K562 (cell line): ENCODE data around the gene KLHL15. TPM values are rescaled to one million over a fixed set of nuclear protein-coding genes. Genes with fewer than 3 reads are reported as not detected.

Experiments
- ATAC-seq: fragments of 200-7000 bp; cut with Tn5 transposase; 3 replicates; pipeline ENCODE4 v1.9.1; 2020; ENCODE audit warnings: moderate library complexity
- BruUV-seq: library from RNA; stranded (reverse); fragments of 400-500 nt; replicated peaks from 2 replicates; lab custom pipeline; 2021; lab: Mats Ljungman, UMichigan
- CTCF ChIA-PET: fragments of 300-600 bp; formaldehyde crosslinking; extraction: SDS; loops from one replicate; lab custom pipeline; 2021; ENCODE audit warnings: low intra/inter-chr PET ratio; lab: Yijun Ruan, JAX
- POLR2A ChIA-PET: fragments of 300-600, 350-650 bp; sonication (Branson Sonifier 250); formaldehyde crosslinking; extraction: SDS; loops from one replicate; lab custom pipeline; 2021; ENCODE audit warnings: antibody characterized with exemption, inconsistent platforms; lab: Yijun Ruan, JAX
- DNase-seq, 4 experiments: peaks; one replicate each; pipeline versions ENCODE4 v3.0.0 to v3.0.0-alpha.2; 2011 to 2018; ENCODE audit warnings: low spot score in 3 of 4, mixed read lengths in 3 of 4; ENCODE audit errors: extremely low read depth in 1 of 4
- FAIRE-seq: peaks from 2 replicates; lab custom pipeline; 2011; peaks lifted over from hg19 to GRCh38; lab: Jason Lieb, UNC
- H2AFZ ChIP-seq: 2 replicates; pipeline ENCODE4 v1.6.0; 2011; ENCODE audit warnings: low read depth, low read length, control low read depth, inconsistent platforms
- H3K27ac ChIP-seq: fragments of 200-600 bp; 3 replicates; pipeline ENCODE4 v1.8.0; 2011; ENCODE audit warnings: low read depth, mild to moderate bottlenecking, control low read depth, inconsistent platforms, low read length, moderate library complexity, mixed read lengths; ENCODE audit errors: extremely low read depth
- H3K27me3 ChIP-seq, 2 experiments: fragments of 300-600 bp in 1 of 2; 2 replicates in 1 of 2; 3 replicates in 1 of 2; pipeline versions ENCODE4 v1.6.0 to v1.8.0; 2011; ENCODE audit warnings: inconsistent platforms in 2 of 2, low read length in 2 of 2, mild to moderate bottlenecking in 1 of 2, mixed read lengths in 1 of 2, moderate library complexity in 1 of 2; ENCODE audit not compliant: control insufficient read depth in 2 of 2, insufficient read depth in 2 of 2
- H3K36me3 ChIP-seq: fragments of 300-600 bp; 3 replicates; pipeline ENCODE4 v1.8.0; 2011; ENCODE audit warnings: mild to moderate bottlenecking, low read length, inconsistent platforms; ENCODE audit not compliant: control insufficient read depth, insufficient read depth
- H3K4me1 ChIP-seq, 2 experiments: fragments of 200-600 bp in 1 of 2; replicated peaks in 1 of 2; 2 replicates in 1 of 2; 3 replicates in 1 of 2; pipeline versions ENCODE4 v1.5.1 to v1.8.0; 2011; ENCODE audit warnings: inconsistent platforms in 2 of 2, low read length in 2 of 2, mild to moderate bottlenecking in 1 of 2, mixed read lengths in 1 of 2, moderate library complexity in 1 of 2; ENCODE audit not compliant: control insufficient read depth in 2 of 2, insufficient read depth in 2 of 2
- H3K4me2 ChIP-seq: 2 replicates; pipeline ENCODE4 v1.6.1; 2011; ENCODE audit warnings: low read length, control low read depth, inconsistent platforms, mixed read lengths; ENCODE audit not compliant: insufficient read depth
- H3K4me3 ChIP-seq: fragments of 200-600 bp; sonication (generic), shearing (Covaris generic); 2 replicates; pipeline ENCODE4 v1.5.1; 2016; ENCODE audit warnings: control low read depth, inconsistent platforms
- H3K79me2 ChIP-seq: fragments of 200-600 bp; 3 replicates; pipeline ENCODE4 v1.8.0; 2011; ENCODE audit warnings: low read length, inconsistent platforms; ENCODE audit not compliant: control insufficient read depth, insufficient read depth
- H3K9ac ChIP-seq, 2 experiments: 2 replicates each; pipeline versions ENCODE4 v1.6.0 to v1.6.1; 2011; ENCODE audit warnings: low read depth in 2 of 2, low read length in 2 of 2, control low read depth in 1 of 2, inconsistent platforms in 1 of 2, mild to moderate bottlenecking in 1 of 2, mixed read lengths in 1 of 2; ENCODE audit not compliant: insufficient read depth in 1 of 2
- H3K9me1 ChIP-seq: one replicate; pipeline ENCODE4 v1.6.0; 2011; ENCODE audit warnings: inconsistent platforms, mild to moderate bottlenecking, low read length, moderate library complexity; ENCODE audit not compliant: control insufficient read depth, insufficient read depth
- H3K9me3 ChIP-seq: replicated peaks from 2 replicates; pipeline ENCODE4 v1.5.1; 2011; ENCODE audit warnings: low read depth, low read length, inconsistent platforms; ENCODE audit not compliant: control insufficient read depth, insufficient read depth
- H4K20me1 ChIP-seq: replicated peaks from 2 replicates; pipeline ENCODE4 v1.6.1; 2011; ENCODE audit warnings: low read length, inconsistent platforms, mixed read lengths; ENCODE audit not compliant: control insufficient read depth, insufficient read depth
- BCL6 ChIP-seq: fragments of 250-450 bp; sonication (Bioruptor Pico); IDR thresholded peaks from 2 replicates; pipeline ENCODE4 v1.4.0; 2020
- FOXP1 ChIP-seq: sonication (generic); formaldehyde crosslinking; IDR thresholded peaks from 2 replicates; pipeline ENCODE4 v1.8.0; 2022; ENCODE audit warnings: mild to moderate bottlenecking, missing genetic modification reagents
- JUND ChIP-seq, 2 experiments: IDR thresholded peaks; 2 replicates in 1 of 2; 3 replicates in 1 of 2; pipeline ENCODE4 v1.6.1; 2011; ENCODE audit warnings: borderline replicate concordance in 2 of 2, low read depth in 2 of 2, low read length in 2 of 2, improper control_type of control experiment in 1 of 2, missing biosample characterization in 1 of 2, missing genetic modification characterization in 1 of 2, missing genetic modification reagents in 1 of 2
- NELFE ChIP-seq: IDR thresholded peaks from 2 replicates; pipeline ENCODE4 v1.6.1; 2011; ENCODE audit warnings: mild to moderate bottlenecking; ENCODE audit not compliant: insufficient read depth, insufficient read length
- NFATC3 ChIP-seq: fragments of 450-650 bp; IDR thresholded peaks from 2 replicates; pipeline ENCODE4 v1.6.1; 2017; ENCODE audit warnings: mild to moderate bottlenecking
- SAP30 ChIP-seq: fragments of 200-600 bp; sonication (generic); IDR thresholded peaks from 2 replicates; pipeline ENCODE4 v1.6.1; 2012; ENCODE audit warnings: borderline replicate concordance, low read depth, mild to moderate bottlenecking, moderate library complexity, low read length, control low read depth, inconsistent platforms; ENCODE audit not compliant: insufficient read depth, poor library complexity, severe bottlenecking
- SIN3A ChIP-seq, 2 experiments: fragments of 150-350 bp in 1 of 2; IDR thresholded peaks; 2 replicates each; pipeline ENCODE4 v1.6.1; 2011 to 2016; ENCODE audit warnings: borderline replicate concordance in 2 of 2, low read depth in 2 of 2, low read length in 2 of 2, mild to moderate bottlenecking in 2 of 2, moderate library complexity in 2 of 2; ENCODE audit not compliant: control insufficient read depth in 1 of 2
- TBL1XR1 ChIP-seq, 2 experiments: IDR thresholded peaks; 2 replicates each; pipeline ENCODE4 v1.6.1; 2012; ENCODE audit warnings: improper control_type of control experiment in 2 of 2, low read length in 2 of 2, mild to moderate bottlenecking in 1 of 2
- WHSC1 ChIP-seq: IDR thresholded peaks from one replicate; pipeline ENCODE4 v1.6.1; 2012; ENCODE audit warnings: low read length, control low read depth, inconsistent platforms
- WGBS: fragments of 100-300 bp; shearing (Covaris generic); methylation state at CpG from one replicate; pipeline ENCODE4 v1.1.6; 2016; ENCODE audit warnings: low coverage, mixed read lengths; ENCODE audit not compliant: insufficient coverage; ENCODE audit errors: missing lambda C conversion rate; 5-methylcytosine and 5-hydroxymethylcytosine counted together
- in situ Hi-C: fragments of 300-500 bp; cut with MboI; formaldehyde crosslinking; loops from 4 replicates; pipeline ENCODE4 v1.15.0; 2018; ENCODE audit warnings: inconsistent platforms, mixed read lengths
- intact Hi-C: fragments of 100-400 bp; cut with micrococcal nuclease; formaldehyde crosslinking; loops from 2 replicates; pipeline ENCODE4 v1.14.2; 2022
- polyA plus RNA-seq, 8 experiments: library from polyadenylated mRNA; depleted of rRNA in 4 of 8; stranded (reverse) in 5 of 8; unstranded in 3 of 8; fragments of >200 nt; fragmentation: Nextera tagmentation in 2 of 8; fragmentation: Illumina TruSeq in 1 of 8; extraction: Ambion mirVana in 2 of 8; extraction: Trizol in 1 of 8; gene quantifications; 2 replicates each; pipeline versions ENCODE4 v1.2.1 to v1.2.3, GENCODE V29; 2011 to 2014; ENCODE audit warnings: inconsistent platforms in 1 of 8, missing spikeins in 1 of 8
- total RNA-seq, 7 experiments: library from RNA; depleted of rRNA in 6 of 7; stranded (reverse); fragments of >200 nt in 6 of 7; fragmentation: Illumina TruSeq in 2 of 7; extraction: Trizol in 2 of 7; gene quantifications; 2 replicates each; pipeline versions ENCODE4 v1.2.1 to v1.2.3, GENCODE V29; 2011 to 2021; ENCODE audit warnings: low replicate concordance in 1 of 7
- TF ChIP-seq, protein P1 (sequence below), 2 experiments: fragments of 450-650 bp in 1 of 2; sonication (generic) in 1 of 2; formaldehyde crosslinking in 1 of 2; IDR thresholded peaks; 2 replicates each; pipeline versions ENCODE4 v1.7.1 to v1.9.0; 2016 to 2022; ENCODE audit warnings: inconsistent platforms in 1 of 2, mild to moderate bottlenecking in 1 of 2, missing genetic modification reagents in 1 of 2

The KLHL15 gene
- total and polyA plus RNA-seq, 9 of the 15 experiments (the other 6 are each of a cell fraction or from before 2014, with no cell fraction given): 3.0 to 12.4 (median 7.6) TPM

DNA sequence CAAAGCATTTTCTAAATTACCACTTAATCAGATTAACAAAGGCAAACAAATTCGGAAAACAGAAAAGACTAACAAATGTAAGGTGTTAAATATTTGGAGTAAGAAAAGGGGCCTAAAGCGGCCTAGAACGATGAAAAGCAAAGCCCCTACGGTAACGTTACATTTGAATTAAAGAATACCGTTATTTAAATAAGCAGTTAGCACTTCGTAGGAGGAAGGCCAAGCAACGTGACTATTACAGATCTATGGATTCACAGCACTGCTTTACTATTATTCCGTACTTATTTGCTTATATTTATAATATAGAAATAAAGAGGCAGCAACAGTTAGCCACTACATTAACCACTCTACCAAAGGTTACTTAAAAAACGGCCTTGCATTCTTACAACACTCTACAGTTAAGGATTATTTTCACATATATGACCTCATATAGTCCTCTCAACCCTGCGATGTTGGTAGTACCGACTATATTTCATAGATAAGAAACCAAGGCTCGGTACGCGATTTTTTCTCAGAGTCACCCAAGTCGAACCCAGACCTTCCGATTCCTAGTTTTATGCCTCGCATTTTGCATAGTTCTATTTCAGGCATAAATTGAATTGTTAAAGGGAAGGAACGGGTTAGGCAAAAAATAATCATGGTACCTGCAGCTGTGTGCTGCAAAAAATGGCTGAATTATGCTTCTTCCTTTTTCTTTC lies 2.9 kb downstream of the KLHL15 start:
- Histone ChIP-seq H3K4me1 (peaks cover 5 to 9% of the 10 kb centered on the region in 2 experiments; a peak in 3 of 5 replicates), H3K36me3 (peaks cover 25% of the 10 kb centered on the region; the same call in 1 of the 3 replicates), H3K27me3 (no peaks in the 10 kb centered on the region), H3K9ac (peak overlapping the region; percentile 89 to 100), H3K9me3 (no peaks in the 10 kb centered on the region), H2AFZ (no peak overlapping the region; the same call in 1 of the 2 replicates), H3K79me2 (peaks cover 64% of the 10 kb centered on the region), H3K4me2 (peak overlapping the region; percentile 84), H4K20me1 (0 out of 2 replicates have a peak, but pooled peaks cover 3% of the 10 kb centered on the region), H3K9me1 (no peaks in the 10 kb centered on the region), H3K27ac (peak overlapping the region; percentile 91), H3K4me3 (peak overlapping the region; percentile 99)
- in situ Hi-C loops: no loop called here
- DNase-seq (peak in 1 of 4 experiments; percentile 55), FAIRE-seq (peak; percentile 83), ATAC-seq (peak; percentile 46)
- ChIA-PET CTCF (interaction anchor here (1.3 kb wide), 1 partner anchor 116 kb away, joined by 11 read pairs; the partner anchor contains the start of genes APOO and CXorf58), POLR2A (interaction anchor here (0.9 to 3.2 kb wide), 6 partner anchors 8 to 32 kb away, joined by 3 to 17 read pairs (median 3); partner anchors contain the start of gene EIF2S3)
- WGBS: under 1% methylated on average over 19 of the region's 19 CpGs
- BruUV-seq: TSS peak; percentile 60
- intact Hi-C loops: loop anchor here (1.0 kb wide), 1 partner anchor 71 kb away; no protein-coding TSS in a partner anchor
- no peak for TF ChIP-seq NELFE
- TF ChIP-seq SAP30: peak; percentile 10
- TF ChIP-seq FOXP1 (CRISPR knock-in tag): no peak
- TF ChIP-seq SIN3A (IDR thresholded peaks at IDR 0.05; ENCODE audit: borderline replicate concordance in 2 of 2, control insufficient read depth in 1 of 2, low read depth in 2 of 2, low read length in 2 of 2): peak in 1 of 2 experiments; percentile 52; a peak in 1 of 4 replicates
- TF ChIP-seq NFATC3: no peak
- 0 out of 4 replicates have a peak, but pooled peaks of 1 of the 2 experiments have one; percentile 22 for TF ChIP-seq TBL1XR1 (IDR thresholded peaks at IDR 0.05; ENCODE audit: low read length in 2 of 2)
- TF ChIP-seq JUND (IDR thresholded peaks at IDR 0.05; ENCODE audit: borderline replicate concordance, low read depth, low read length): no peak
- TF ChIP-seq JUND (tag; IDR thresholded peaks at IDR 0.05; ENCODE audit: borderline replicate concordance, low read depth, low read length): 0 out of 3 replicates have a peak, but pooled peaks have one; percentile 29
- TF ChIP-seq, protein P1, sequence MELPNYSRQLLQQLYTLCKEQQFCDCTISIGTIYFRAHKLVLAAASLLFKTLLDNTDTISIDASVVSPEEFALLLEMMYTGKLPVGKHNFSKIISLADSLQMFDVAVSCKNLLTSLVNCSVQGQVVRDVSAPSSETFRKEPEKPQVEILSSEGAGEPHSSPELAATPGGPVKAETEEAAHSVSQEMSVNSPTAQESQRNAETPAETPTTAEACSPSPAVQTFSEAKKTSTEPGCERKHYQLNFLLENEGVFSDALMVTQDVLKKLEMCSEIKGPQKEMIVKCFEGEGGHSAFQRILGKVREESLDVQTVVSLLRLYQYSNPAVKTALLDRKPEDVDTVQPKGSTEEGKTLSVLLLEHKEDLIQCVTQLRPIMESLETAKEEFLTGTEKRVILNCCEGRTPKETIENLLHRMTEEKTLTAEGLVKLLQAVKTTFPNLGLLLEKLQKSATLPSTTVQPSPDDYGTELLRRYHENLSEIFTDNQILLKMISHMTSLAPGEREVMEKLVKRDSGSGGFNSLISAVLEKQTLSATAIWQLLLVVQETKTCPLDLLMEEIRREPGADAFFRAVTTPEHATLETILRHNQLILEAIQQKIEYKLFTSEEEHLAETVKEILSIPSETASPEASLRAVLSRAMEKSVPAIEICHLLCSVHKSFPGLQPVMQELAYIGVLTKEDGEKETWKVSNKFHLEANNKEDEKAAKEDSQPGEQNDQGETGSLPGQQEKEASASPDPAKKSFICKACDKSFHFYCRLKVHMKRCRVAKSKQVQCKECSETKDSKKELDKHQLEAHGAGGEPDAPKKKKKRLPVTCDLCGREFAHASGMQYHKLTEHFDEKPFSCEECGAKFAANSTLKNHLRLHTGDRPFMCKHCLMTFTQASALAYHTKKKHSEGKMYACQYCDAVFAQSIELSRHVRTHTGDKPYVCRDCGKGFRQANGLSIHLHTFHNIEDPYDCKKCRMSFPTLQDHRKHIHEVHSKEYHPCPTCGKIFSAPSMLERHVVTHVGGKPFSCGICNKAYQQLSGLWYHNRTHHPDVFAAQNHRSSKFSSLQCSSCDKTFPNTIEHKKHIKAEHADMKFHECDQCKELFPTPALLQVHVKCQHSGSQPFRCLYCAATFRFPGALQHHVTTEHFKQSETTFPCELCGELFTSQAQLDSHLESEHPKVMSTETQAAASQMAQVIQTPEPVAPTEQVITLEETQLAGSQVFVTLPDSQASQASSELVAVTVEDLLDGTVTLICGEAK (IDR thresholded peaks at IDR 0.05): 0 out of 2 replicates have a peak, but pooled peaks have one; percentile 4
- TF ChIP-seq, protein P1 (CRISPR knock-in tag; IDR thresholded peaks at IDR 0.05): no peak
- no peak for TF ChIP-seq WHSC1
- TF ChIP-seq BCL6: no peak
